ENCODE results near the gene EPM2A.

DNA sequence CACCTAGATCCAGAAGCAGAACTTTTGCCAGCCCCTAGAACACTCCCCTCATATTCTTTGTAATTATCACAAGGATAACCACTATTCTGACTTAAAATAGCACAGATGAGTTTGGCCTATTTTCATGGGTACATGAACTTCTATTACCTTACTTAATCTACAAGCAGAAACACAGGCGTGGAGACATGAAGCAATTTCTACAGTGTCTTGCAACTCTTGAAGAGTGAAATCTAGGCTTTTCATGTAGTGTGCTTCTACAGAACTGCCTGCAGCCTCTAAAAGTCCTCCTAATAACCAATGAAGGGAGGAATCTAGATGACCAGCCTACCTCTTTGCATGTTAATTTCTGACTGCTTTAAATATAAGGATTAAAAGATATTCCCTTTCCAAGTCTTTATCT lies 82.7 kb downstream of the EPM2A start:
- TF ChIP-seq POLR2A (IDR thresholded peaks at IDR 0.05; ENCODE audit: low read depth, low read length) = no peak
- no peak for TF ChIP-seq POLR2AphosphoS5 (IDR thresholded peaks at IDR 0.05; ENCODE audit: low read depth, low read length)
- no peak for TF ChIP-seq TAF1 (IDR thresholded peaks at IDR 0.05; ENCODE audit: borderline replicate concordance, low read depth, low read length)
